HAP-1 (cell line): ENCODE data around the gene TTC9C.
"Not testable (repeated sequence)": the region's sequence is repeated elsewhere in the genome, so short reads cannot be mapped to it uniquely, and the experiment has no call there.

ENCODE experiments used
- DNase-seq, 2 experiments: peaks; one replicate each; pipeline ENCODE4 v3.0.0-alpha.2; 2016 to 2020; ENCODE audit warnings: low spot score in 2 of 2
- H3K27me3 ChIP-seq: fragments of 250-450 bp; sonication (Bioruptor Pico); 2 replicates; pipeline ENCODE4 v1.5.1; 2020; ENCODE audit warnings: low read depth, mild to moderate bottlenecking, moderate library complexity
- H3K36me3 ChIP-seq: fragments of 250-450 bp; sonication (Bioruptor Pico); replicated peaks from 2 replicates; pipeline ENCODE4 v1.5.1; 2020; ENCODE audit warnings: mild to moderate bottlenecking
- H3K4me1 ChIP-seq: fragments of 250-450 bp; sonication (Bioruptor Pico); 2 replicates; pipeline ENCODE4 v1.5.1; 2020; ENCODE audit warnings: mild to moderate bottlenecking
- H3K4me3 ChIP-seq: fragments of 250-450 bp; sonication (Bioruptor Pico); 2 replicates; pipeline ENCODE4 v1.5.1; 2020; ENCODE audit warnings: mild to moderate bottlenecking, moderate library complexity
- H3K9me3 ChIP-seq: fragments of 250-450 bp; sonication (Bioruptor Pico); 2 replicates; pipeline ENCODE4 v1.5.1; 2020; ENCODE audit warnings: mild to moderate bottlenecking, moderate library complexity
- in situ Hi-C: fragments of 300-500 bp; cut with MboI; formaldehyde crosslinking; loops from 3 replicates; pipeline ENCODE4 v1.14.3; 2020; ENCODE audit warnings: low sequenced_read_pairs, inconsistent platforms, mixed read lengths

The TTC9C gene

GRCh38 chr11:62749931-62750330, 21.6 kb downstream of the TTC9C start:
- DNase-seq, H3K27me3 ChIP-seq, H3K4me3 ChIP-seq, in situ Hi-C loops, H3K9me3 ChIP-seq: not testable (repeated sequence)
- Histone ChIP-seq H3K36me3 (peaks cover 15% of the 10 kb centered on the region), H3K4me1 (peaks cover 17% of the 10 kb centered on the region)

DNA sequence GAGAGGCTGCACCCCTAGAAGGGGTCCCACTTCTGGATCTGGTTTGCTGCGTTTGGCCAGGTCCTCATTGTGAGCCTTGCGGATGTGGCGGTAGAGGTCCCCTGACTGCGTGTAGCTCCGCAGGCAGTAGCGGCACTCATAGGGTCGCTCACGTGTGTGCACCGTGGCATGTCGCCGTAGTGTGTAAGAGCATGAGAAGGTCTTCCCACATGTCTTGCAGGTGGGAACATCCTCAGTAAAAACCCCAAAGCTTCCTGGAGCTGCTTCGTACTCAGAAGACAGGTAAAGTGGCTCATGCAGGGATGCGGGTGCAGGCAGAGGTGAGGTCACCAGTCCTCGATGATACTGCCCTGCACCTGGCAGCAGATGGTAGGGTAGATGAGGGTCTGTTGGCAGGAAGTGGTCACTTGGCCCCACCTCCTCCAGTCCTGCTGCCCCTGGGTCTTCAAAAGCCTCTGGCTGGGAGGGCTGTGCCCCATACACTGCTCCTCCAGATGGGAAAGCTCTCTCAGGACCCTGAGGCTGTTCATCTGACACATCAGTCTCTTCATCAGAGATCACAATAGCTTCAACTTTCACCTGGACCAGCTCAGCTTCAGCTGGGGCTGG, 24.0 kb downstream of the TTC9C start:
- no peak for DNase-seq
- H3K9me3 ChIP-seq, result no peaks in the 10 kb centered on the region
- in situ Hi-C loops, result no loop called here
- peaks cover 15% of the 10 kb centered on the region for H3K36me3 ChIP-seq
- H3K4me1 ChIP-seq, result peaks cover 17% of the 10 kb centered on the region
- H3K27me3 ChIP-seq, result no peaks in the 10 kb centered on the region
- H3K4me3 ChIP-seq, result no peak overlapping the region

- in situ Hi-C loops, result no loop called here
- peak overlapping the region; percentile 89 for H3K4me3 ChIP-seq
- H3K4me1 ChIP-seq, result peaks cover 8% of the 10 kb centered on the region
- no peaks in the 10 kb centered on the region for H3K27me3 ChIP-seq
- no peaks in the 10 kb centered on the region for H3K9me3 ChIP-seq
- no peak for DNase-seq
- H3K36me3 ChIP-seq, result peaks cover 15% of the 10 kb centered on the region
Measured at GRCh38 chr11:62752994-62753735, 24.9 kb downstream of the TTC9C start.

DNA sequence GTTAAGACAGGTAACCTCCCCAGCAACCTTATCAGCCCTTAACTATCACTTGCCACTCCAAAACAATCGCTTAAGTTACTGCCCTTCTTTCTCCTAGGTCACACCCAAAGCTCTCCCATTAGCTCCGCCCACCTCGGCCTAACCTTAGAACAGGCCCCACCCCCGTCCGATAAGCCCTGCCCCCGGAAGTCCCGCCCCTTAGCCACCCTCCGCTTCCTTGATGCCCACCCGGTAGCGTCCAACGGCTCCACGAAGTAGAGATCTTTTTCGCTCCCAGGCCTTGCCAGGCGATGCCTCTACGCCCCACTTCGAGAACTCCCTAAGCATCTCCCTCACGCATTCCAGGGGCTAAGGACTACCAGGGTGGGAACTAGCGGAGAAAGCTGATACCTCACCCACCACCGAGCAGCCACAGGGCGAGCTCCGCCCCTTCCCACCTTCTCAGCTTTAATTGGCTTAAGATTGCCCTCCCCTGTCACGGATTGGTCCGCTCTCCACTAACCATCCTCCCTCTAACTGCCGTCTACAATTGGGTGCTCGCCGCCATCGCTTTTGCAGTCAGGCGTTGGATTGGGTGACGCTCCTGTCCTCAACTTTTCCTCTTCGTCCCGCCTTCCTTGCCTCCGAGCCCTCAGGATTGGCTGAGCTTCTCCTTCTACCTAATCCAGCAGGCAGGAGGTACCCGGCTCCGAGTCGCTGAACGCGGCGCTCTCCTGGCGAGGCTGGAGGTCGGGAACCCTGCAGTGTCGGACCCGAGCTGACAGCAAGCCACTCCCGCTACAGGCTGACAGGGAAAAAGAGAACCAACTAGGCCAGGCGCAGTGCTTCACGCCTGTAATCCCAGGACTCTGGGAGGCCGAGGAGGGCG, 25.7 kb downstream of the TTC9C start, which contains the start of gene ZBTB3:
TSS of gene ZBTB3 (minus strand) at position 425 of the 868 bp plus-strand sequence. CDS start 496 bp downstream, outside the sequence.
- Histone ChIP-seq H3K27me3 (no peaks in the 10 kb centered on the region), H3K4me1 (peaks cover 3% of the 10 kb centered on the region), H3K36me3 (peaks cover 15% of the 10 kb centered on the region), H3K4me3 (peak within 1 kb of the TSS; percentile 89), H3K9me3 (no peaks in the 10 kb centered on the region)
- peak; percentile 98 to 100 for DNase-seq
- in situ Hi-C loops, result no loop called here

DNA sequence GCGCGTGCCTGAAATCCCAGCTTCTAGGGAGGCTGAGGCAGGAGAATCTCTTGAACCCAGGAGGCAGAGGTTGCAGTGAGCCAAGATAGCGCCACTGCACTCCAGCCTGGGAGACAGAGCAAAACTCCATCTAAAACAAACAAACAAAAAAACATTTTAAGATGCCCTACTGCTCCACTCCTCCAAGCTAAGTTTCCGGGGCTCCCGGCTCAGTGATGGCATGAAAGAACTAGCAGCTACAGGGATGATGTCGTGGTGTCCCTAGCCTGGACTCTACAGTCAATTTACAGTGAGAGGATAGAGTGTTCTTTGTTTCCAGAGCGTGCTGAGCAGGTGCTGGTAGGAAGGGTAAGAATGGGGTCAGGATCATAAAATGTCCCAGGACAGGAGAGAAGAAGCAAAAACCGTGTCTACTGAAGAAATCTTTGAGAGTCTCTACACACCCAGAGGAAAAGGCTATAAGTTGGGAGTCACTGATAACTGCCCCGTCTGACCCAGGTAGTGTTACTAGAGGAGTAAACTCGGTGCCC, 26.9 kb downstream of the TTC9C start:
- Histone ChIP-seq H3K4me1 (peaks cover 3% of the 10 kb centered on the region; the same call in 1 of the 2 replicates), H3K36me3 (peaks cover 15% of the 10 kb centered on the region), H3K27me3 (no peaks in the 10 kb centered on the region), H3K9me3 (no peaks in the 10 kb centered on the region), H3K4me3 (no peak overlapping the region)
- DNase-seq, result no peak
- in situ Hi-C loops, result no loop called here

DNA sequence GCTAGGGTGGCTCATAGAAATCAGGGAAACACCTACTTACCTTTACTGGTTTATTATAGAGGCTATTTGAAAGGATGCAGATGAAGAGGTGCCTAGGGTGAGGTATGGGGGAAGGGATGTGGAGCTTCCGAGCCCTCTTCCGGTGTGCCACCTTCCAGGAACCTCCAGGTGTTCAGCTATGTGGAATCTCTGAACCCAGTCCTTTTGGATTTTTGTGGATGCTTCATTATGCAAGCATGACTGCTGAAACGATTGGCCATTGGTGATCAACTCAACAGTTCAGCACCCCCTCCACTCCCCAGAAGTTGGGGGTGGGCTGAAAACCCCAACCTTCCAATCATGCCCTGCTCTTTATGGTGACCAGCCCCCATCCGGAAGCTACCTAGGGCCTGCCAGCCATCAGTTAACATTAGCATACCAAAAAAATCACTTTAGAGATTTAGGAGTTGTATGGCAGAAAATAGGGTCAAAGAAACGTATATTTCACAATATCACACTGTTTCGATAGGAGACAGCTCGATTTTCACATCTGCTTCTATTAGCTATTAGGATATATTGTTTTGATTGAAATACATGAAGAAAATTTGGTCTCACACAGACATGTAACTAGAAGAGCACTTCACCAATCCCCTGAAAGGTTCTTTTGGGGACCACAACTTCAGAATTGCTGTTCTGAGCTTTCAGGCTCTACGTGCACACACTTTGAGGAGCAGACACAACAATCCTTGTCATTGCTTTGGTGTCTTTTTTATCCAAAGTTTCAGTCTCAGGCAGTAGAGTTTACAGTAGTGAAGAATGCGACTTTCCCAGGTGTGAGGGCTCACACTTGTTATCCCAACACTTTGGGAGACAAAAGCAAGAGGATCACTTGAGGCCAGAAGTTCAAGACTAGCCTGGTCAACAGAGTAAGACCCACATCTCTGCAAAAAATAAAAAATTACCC, 29.8 kb downstream of the TTC9C start:
- Histone ChIP-seq H3K4me1 (peaks cover 14% of the 10 kb centered on the region), H3K9me3 (no peaks in the 10 kb centered on the region), H3K27me3 (no peaks in the 10 kb centered on the region), H3K36me3 (peaks cover 3% of the 10 kb centered on the region; the same call in 1 of the 2 replicates), H3K4me3 (no peak overlapping the region)
- in situ Hi-C loops, result no loop called here
- DNase-seq, result no peak

- H3K4me3 ChIP-seq, result peak overlapping the region; percentile 91
- H3K27me3 ChIP-seq, in situ Hi-C loops, H3K36me3 ChIP-seq, H3K9me3 ChIP-seq: not testable (repeated sequence)
- DNase-seq, result peak in 1 of 2 experiments; percentile 39
- peaks cover 11% of the 10 kb centered on the region for H3K4me1 ChIP-seq
Measured at GRCh38 chr11:62760867-62761227, 32.6 kb downstream of the TTC9C start.

- Histone ChIP-seq H3K36me3 (peaks cover 9% of the 10 kb centered on the region), H3K9me3 (no peaks in the 10 kb centered on the region), H3K4me1 (peaks cover 17% of the 10 kb centered on the region), H3K4me3 (peak overlapping the region; percentile 52), H3K27me3 (no peaks in the 10 kb centered on the region)
- peak in 1 of 2 experiments; percentile 38 for DNase-seq
- in situ Hi-C loops, result no loop called here
Measured at GRCh38 chr11:62770778-62771143, 42.5 kb downstream of the TTC9C start.

DNA sequence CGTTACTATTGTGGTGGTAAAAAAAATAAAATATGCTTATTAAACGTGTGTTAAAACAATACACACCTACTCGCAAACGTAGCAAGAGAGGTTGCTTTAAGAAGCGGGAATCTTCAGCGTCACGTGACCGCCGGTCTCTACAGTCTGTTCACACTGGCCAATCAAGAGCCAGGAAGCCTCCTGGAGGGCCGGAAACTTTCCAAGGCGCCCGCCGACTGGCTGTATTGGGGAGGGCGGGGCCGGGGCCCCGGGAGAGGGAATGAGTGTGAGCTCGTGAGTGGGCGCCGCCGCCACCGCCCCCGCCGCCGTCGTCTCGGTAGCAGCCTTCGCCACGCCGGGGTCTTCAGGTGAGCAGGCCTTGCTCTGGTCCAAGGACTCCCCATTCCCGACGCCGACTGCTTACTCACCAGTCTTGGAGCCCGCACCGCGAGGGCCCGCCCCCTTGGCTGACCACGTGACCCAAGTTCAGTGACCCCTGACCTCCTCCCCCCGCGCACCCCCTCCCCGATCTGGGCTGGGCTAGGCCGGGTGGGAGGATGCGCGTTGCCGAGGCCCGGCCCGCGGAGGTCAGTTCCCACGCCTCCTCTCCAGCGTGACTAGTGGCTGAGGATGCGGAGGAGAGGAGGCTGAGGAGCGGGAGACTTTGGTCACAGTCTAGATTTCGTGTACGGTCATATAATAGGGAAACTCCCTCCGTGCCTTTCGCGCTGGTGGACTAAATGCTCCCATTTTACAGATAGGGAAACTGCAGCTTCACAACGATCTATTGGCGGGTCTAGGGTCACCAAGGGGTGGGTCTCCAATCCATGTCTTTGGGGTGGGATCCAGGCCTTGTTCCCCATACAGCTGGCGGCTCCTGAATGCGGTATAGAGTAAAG, 43.1 kb downstream of the TTC9C start, which contains the start of gene TAF6L:
TSS of gene TAF6L (plus strand) at position 253 of the 878 bp plus-strand sequence. CDS start 4,388 bp downstream, outside the sequence.
- peak within 1 kb of the TSS; percentile 52 for H3K4me3 ChIP-seq
- in situ Hi-C loops, result no loop called here
- no peaks in the 10 kb centered on the region for H3K9me3 ChIP-seq
- H3K27me3 ChIP-seq, result no peaks in the 10 kb centered on the region
- H3K36me3 ChIP-seq, result peaks cover 15% of the 10 kb centered on the region
- DNase-seq, result peak; percentile 99
- H3K4me1 ChIP-seq, result peaks cover 17% of the 10 kb centered on the region

- in situ Hi-C loops, result no loop called here
- no peaks in the 10 kb centered on the region for H3K9me3 ChIP-seq
- H3K36me3 ChIP-seq, result peaks cover 19% of the 10 kb centered on the region; the same call in 1 of the 2 replicates
- no peaks in the 10 kb centered on the region for H3K27me3 ChIP-seq
- peaks cover 17% of the 10 kb centered on the region for H3K4me1 ChIP-seq
- DNase-seq, result no peak
- no peak overlapping the region for H3K4me3 ChIP-seq
Measured at GRCh38 chr11:62774407-62774806, 46.1 kb downstream of the TTC9C start.

DNA sequence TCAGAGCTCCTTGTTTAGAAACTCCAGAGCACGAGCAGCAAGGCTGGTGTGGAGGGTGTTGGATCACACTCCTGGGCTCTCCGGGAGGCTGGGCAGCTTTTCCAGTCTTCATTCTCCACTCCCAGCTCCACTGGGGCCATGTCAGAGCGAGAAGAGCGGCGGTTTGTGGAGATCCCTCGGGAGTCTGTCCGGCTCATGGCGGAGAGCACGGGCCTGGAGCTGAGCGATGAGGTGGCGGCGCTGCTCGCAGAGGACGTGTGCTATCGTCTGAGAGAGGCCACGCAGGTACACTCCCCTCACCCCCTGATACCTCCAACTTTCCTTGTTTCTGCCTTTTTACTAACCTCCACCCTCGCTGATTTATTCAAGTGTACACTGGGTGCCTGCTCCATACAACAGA, 47.4 kb downstream of the TTC9C start:
- H3K4me3 ChIP-seq, result no peak overlapping the region
- in situ Hi-C loops, result no loop called here
- peaks cover 21% of the 10 kb centered on the region; the same call in 1 of the 2 replicates for H3K36me3 ChIP-seq
- no peaks in the 10 kb centered on the region for H3K27me3 ChIP-seq
- no peaks in the 10 kb centered on the region for H3K9me3 ChIP-seq
- H3K4me1 ChIP-seq, result peaks cover 9% of the 10 kb centered on the region
- DNase-seq, result no peak

GRCh38 chr11:62777389-62777788, 49.1 kb downstream of the TTC9C start:
- Histone ChIP-seq H3K27me3 (no peaks in the 10 kb centered on the region), H3K4me3 (no peak overlapping the region), H3K4me1 (no peaks in the 10 kb centered on the region), H3K9me3 (no peaks in the 10 kb centered on the region), H3K36me3 (peaks cover 28% of the 10 kb centered on the region)
- in situ Hi-C loops, result no loop called here
- DNase-seq, result no peak
